Neutrophil (primary cell): Measurements from ENCODE around the gene TMPRSS15.

Source experiments
- H3K27ac ChIP-seq: fragments of 200-600 bp; sonication (generic); 2 replicates; pipeline ENCODE4 v1.5.1; 2016; ENCODE audit warnings: mild to moderate bottlenecking, moderate library complexity
- H3K27me3 ChIP-seq: fragments of 200-600 bp; sonication (generic); 2 replicates; pipeline ENCODE4 v1.6.0; 2016; ENCODE audit warnings: mild to moderate bottlenecking
- H3K36me3 ChIP-seq: fragments of 200-600 bp; sonication (generic); 2 replicates; pipeline ENCODE4 v1.5.1; 2017
- H3K4me1 ChIP-seq, 2 experiments: fragments of 200-600 bp in 1 of 2; sonication (generic) in 1 of 2; 1 replicate in 1 of 2; 2 replicates in 1 of 2; pipeline versions ENCODE4 v1.5.1 to v1.6.1; 2013 to 2016; ENCODE audit warnings: low read depth in 1 of 2, low read length in 1 of 2, mild to moderate bottlenecking in 1 of 2, moderate library complexity in 1 of 2; ENCODE audit not compliant: control insufficient read depth in 1 of 2, insufficient read depth in 1 of 2
- H3K4me3 ChIP-seq, 2 experiments: fragments of 200-600 bp in 1 of 2; sonication (generic) in 1 of 2; 1 replicate in 1 of 2; 2 replicates in 1 of 2; pipeline ENCODE4 v1.5.1; 2013 to 2016; ENCODE audit warnings: low read depth in 1 of 2, low read length in 1 of 2, mild to moderate bottlenecking in 1 of 2, moderate library complexity in 1 of 2
- H3K9me3 ChIP-seq: fragments of 200-600 bp; sonication (generic); 2 replicates; pipeline ENCODE4 v1.5.1; 2016
- TF ChIP-seq, protein P1 (sequence below): fragments of 200-600 bp; sonication (generic); IDR thresholded peaks from 2 replicates; pipeline ENCODE4 v1.5.1; 2016; ENCODE audit warnings: antibody characterized with exemption

TMPRSS15 gene

DNA sequence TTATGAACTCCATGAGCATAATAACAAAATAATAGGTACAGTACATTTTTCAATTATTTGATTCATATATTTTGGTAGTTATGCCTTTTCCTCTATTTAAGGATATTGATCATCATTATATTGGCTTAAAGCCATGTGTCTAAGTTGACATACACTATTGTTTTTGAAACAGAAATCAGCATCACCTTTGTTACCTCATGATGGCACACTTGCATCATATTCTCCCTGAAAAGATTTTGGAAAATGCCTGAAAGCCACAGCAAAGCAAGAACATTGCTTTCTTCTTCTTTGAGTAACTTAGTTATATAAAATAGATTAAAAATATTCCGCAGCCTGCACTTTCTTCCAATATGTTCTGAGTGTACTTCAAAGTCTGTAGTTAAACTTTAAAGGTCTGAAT, 33.3 kb downstream of the TMPRSS15 start:
- Histone ChIP-seq H3K4me3 (no peak overlapping the region), H3K4me1 (no peaks in the 10 kb centered on the region), H3K9me3 (no peaks in the 10 kb centered on the region), H3K36me3 (no peaks in the 10 kb centered on the region), H3K27ac (no peak overlapping the region), H3K27me3 (no peaks in the 10 kb centered on the region)
- TF ChIP-seq, protein P1, sequence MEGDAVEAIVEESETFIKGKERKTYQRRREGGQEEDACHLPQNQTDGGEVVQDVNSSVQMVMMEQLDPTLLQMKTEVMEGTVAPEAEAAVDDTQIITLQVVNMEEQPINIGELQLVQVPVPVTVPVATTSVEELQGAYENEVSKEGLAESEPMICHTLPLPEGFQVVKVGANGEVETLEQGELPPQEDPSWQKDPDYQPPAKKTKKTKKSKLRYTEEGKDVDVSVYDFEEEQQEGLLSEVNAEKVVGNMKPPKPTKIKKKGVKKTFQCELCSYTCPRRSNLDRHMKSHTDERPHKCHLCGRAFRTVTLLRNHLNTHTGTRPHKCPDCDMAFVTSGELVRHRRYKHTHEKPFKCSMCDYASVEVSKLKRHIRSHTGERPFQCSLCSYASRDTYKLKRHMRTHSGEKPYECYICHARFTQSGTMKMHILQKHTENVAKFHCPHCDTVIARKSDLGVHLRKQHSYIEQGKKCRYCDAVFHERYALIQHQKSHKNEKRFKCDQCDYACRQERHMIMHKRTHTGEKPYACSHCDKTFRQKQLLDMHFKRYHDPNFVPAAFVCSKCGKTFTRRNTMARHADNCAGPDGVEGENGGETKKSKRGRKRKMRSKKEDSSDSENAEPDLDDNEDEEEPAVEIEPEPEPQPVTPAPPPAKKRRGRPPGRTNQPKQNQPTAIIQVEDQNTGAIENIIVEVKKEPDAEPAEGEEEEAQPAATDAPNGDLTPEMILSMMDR = no peak

DNA sequence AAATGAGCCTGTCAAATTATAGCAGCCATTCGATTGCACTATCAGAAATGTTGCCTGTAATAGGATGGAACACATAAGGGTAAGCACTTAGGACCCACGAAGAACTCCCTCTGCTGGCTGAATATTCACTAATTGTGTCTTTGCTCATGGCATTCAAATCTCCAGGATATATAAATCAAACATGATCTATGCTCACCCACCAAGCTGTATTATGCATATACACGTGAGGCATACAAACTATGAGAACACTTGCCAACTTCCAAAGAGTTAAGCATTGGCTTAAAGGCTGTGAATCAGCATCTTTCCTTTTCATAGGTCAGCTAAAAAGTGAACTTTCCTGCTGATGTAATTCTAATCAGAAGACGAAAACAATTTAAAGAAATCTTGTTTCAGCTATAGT, 34.5 kb downstream of the TMPRSS15 start:
- no peaks in the 10 kb centered on the region for H3K9me3 ChIP-seq
- no peaks in the 10 kb centered on the region for H3K4me1 ChIP-seq
- H3K27ac ChIP-seq = no peak overlapping the region
- H3K4me3 ChIP-seq = no peak overlapping the region
- H3K27me3 ChIP-seq = no peaks in the 10 kb centered on the region
- H3K36me3 ChIP-seq = no peaks in the 10 kb centered on the region
- TF ChIP-seq, protein P1 = no peak

DNA sequence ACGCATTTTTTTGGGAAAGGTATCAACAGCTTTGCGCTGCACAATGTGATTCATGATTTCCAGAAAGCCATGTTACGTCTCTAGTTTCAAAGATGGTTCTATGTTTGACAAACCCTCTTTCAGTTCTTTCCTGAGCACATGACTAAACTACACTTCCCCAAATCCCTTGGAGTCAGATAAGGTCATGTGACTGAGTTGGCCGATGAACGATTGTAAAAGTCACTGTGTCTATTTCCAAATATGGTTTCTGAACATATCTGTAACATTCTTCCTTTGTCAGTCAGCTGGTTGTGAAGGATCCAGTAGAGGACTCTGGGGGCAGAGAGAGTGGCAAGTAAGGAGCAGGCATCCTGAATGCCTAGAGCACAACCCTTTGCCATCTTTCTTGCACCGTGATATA, 35.4 kb downstream of the TMPRSS15 start:
- Histone ChIP-seq H3K4me1 (no peaks in the 10 kb centered on the region), H3K27me3 (no peaks in the 10 kb centered on the region), H3K4me3 (no peak overlapping the region), H3K27ac (no peak overlapping the region), H3K36me3 (no peaks in the 10 kb centered on the region), H3K9me3 (no peaks in the 10 kb centered on the region)
- TF ChIP-seq, protein P1 = no peak

DNA sequence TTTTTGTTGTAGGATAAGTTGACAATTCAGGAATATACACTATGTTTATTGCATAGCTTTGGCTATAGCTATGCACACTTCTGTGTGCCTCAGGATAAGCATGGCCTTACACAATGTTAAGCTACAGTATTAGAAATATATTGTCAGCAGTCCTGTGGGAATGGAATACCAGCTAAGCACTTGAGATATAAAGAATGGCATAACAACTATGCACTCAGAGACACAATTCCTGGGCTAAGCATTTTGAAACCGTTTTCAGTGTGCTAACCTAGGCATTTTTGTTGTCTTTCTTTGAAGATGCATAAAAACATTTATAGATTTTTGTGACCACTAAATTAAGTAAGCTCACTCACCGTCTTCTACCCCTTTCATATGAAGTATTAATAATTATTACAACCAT, 46.8 kb downstream of the TMPRSS15 start:
- no peaks in the 10 kb centered on the region for H3K9me3 ChIP-seq
- no peaks in the 10 kb centered on the region for H3K4me1 ChIP-seq
- H3K4me3 ChIP-seq = no peak overlapping the region
- no peaks in the 10 kb centered on the region for H3K27me3 ChIP-seq
- H3K36me3 ChIP-seq = no peaks in the 10 kb centered on the region
- H3K27ac ChIP-seq = no peak overlapping the region
- TF ChIP-seq, protein P1 = no peak

DNA sequence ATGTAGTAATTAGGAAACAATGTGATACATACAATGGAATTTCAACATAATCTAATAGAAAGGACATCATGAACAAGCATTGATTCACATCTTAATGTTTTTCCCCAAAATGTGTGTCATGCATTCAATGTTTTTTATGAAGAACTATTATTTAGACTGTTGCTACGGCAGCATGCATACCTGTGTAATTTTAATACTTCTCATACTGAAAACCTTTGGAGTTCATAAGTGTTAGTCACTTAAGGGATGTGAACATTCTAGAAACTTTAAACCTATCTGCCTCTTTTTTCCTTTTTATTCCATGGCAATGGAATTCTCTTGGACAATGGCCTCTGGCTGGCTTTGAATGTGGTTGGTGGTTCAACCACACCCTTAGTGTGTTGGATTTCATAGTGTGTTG, 48.6 kb downstream of the TMPRSS15 start:
- Histone ChIP-seq H3K27me3 (no peaks in the 10 kb centered on the region), H3K27ac (no peak overlapping the region), H3K4me3 (no peak overlapping the region), H3K9me3 (no peaks in the 10 kb centered on the region), H3K36me3 (no peaks in the 10 kb centered on the region), H3K4me1 (no peaks in the 10 kb centered on the region)
- TF ChIP-seq, protein P1 = no peak

DNA sequence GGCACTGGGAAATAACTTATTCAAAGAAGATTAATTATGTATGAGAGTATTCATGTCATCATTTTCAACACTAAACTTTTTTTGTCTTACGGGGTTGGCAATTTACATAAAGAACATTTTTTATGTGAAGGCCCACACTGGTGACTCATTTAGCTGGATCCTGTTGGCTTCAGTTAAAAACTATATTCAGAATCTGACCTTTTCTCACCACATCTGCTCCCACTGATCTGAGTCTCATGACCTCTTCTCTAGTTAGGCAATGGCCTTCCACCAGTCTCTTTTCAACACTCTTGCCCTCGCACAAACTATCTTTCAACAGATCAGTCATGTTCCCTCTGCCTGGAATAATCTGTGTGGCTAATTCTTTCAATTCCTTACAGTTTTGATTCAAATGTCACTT, 53.4 kb downstream of the TMPRSS15 start:
- no peaks in the 10 kb centered on the region for H3K27me3 ChIP-seq
- no peaks in the 10 kb centered on the region for H3K9me3 ChIP-seq
- H3K27ac ChIP-seq = no peak overlapping the region
- TF ChIP-seq, protein P1 = no peak
- H3K4me1 ChIP-seq = no peaks in the 10 kb centered on the region
- H3K4me3 ChIP-seq = no peak overlapping the region
- H3K36me3 ChIP-seq = no peaks in the 10 kb centered on the region
